Calu3 (cell line): ENCODE results near the gene EIF2B2. TPM values are rescaled to one million over a fixed set of nuclear protein-coding genes. Genes with fewer than 3 reads are reported as not detected.

ENCODE experiments used
- BruUV-seq: library from RNA; stranded (reverse); fragments of 400-500 nt; replicated peaks from 2 replicates; lab custom pipeline; 2021; lab: Mats Ljungman, UMichigan
- CTCF ChIA-PET: fragments of 300-600 bp; sonication (Branson Sonifier 250); formaldehyde crosslinking; loops from one replicate; lab custom pipeline; 2022; ENCODE audit warnings: antibody characterized with exemption; lab: Charles Lee
- DNase-seq: peaks from one replicate; pipeline ENCODE4 v3.0.0; 2022
- H3K27ac Mint-ChIP-seq: one replicate; pipeline ENCODE4 v1.8.0; 2022; ENCODE audit warnings: mixed read lengths; ENCODE audit not compliant: unreplicated experiment
- H3K27me3 Mint-ChIP-seq: one replicate; pipeline ENCODE4 v1.8.0; 2022; ENCODE audit warnings: mixed read lengths; ENCODE audit not compliant: unreplicated experiment
- H3K36me3 Mint-ChIP-seq: one replicate; pipeline ENCODE4 v1.8.0; 2022; ENCODE audit warnings: mild to moderate bottlenecking, moderate library complexity, mixed read lengths; ENCODE audit not compliant: insufficient read depth, unreplicated experiment
- H3K4me1 Mint-ChIP-seq: one replicate; pipeline ENCODE4 v1.8.0; 2022; ENCODE audit warnings: mild to moderate bottlenecking, low read depth, mixed read lengths; ENCODE audit not compliant: unreplicated experiment
- H3K4me3 Mint-ChIP-seq: one replicate; pipeline ENCODE4 v1.8.0; 2022; ENCODE audit warnings: mild to moderate bottlenecking, low read depth, moderate library complexity, mixed read lengths; ENCODE audit not compliant: unreplicated experiment
- H3K9me3 Mint-ChIP-seq: one replicate; pipeline ENCODE4 v1.8.0; 2022; ENCODE audit warnings: low read depth, mixed read lengths; ENCODE audit not compliant: unreplicated experiment
- intact Hi-C: fragments of 100-400 bp; cut with micrococcal nuclease; formaldehyde crosslinking; loops from one replicate; pipeline ENCODE4 v1.10.0; 2022; ENCODE audit not compliant: unreplicated experiment
- total RNA-seq: library from RNA; stranded (reverse); gene quantifications from 2 replicates; pipeline ENCODE4 v1.2.3, GENCODE V29; 2022
- TF ChIP-seq, protein P1 (sequence below): fragments of 200-600 bp; IDR thresholded peaks from one replicate; pipeline ENCODE4 v1.8.0; 2022; ENCODE audit warnings: antibody characterized with exemption; ENCODE audit not compliant: unreplicated experiment

EIF2B2 gene
- total RNA-seq, 1 experiment from 2014 or later, result 41.2 TPM

DNA sequence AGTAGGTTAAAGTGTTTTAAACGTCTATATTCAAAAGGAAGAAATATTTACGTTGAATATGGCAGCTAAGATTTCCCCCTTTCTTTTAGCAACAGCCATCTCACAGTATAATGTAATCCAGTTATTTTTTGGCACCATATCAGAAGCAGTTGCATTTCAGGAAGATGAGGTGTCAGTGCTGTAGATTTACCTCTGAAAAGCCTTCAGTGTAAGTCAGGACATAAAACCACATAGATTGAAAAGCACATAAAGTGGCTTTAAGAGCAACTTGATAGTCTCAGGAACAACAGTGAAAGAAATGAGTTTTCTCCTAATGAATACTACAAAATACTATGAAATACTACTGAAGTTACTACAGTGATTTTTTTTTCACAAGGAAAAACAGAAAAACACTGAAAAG lies 41.6 kb downstream of the EIF2B2 start:
- H3K36me3 Mint-ChIP-seq, result peaks cover 16% of the 10 kb centered on the region
- DNase-seq, result no peak
- intact Hi-C loops, result no loop called here
- TF ChIP-seq, protein P1, sequence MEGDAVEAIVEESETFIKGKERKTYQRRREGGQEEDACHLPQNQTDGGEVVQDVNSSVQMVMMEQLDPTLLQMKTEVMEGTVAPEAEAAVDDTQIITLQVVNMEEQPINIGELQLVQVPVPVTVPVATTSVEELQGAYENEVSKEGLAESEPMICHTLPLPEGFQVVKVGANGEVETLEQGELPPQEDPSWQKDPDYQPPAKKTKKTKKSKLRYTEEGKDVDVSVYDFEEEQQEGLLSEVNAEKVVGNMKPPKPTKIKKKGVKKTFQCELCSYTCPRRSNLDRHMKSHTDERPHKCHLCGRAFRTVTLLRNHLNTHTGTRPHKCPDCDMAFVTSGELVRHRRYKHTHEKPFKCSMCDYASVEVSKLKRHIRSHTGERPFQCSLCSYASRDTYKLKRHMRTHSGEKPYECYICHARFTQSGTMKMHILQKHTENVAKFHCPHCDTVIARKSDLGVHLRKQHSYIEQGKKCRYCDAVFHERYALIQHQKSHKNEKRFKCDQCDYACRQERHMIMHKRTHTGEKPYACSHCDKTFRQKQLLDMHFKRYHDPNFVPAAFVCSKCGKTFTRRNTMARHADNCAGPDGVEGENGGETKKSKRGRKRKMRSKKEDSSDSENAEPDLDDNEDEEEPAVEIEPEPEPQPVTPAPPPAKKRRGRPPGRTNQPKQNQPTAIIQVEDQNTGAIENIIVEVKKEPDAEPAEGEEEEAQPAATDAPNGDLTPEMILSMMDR, result no peak
- H3K27ac Mint-ChIP-seq, result no peak overlapping the region
- H3K4me3 Mint-ChIP-seq, result no peak overlapping the region
- H3K4me1 Mint-ChIP-seq, result peaks cover 39% of the 10 kb centered on the region
- no TSS peak for BruUV-seq
- CTCF ChIA-PET, result no interaction called here
- H3K27me3 Mint-ChIP-seq, result no peaks in the 10 kb centered on the region
- no peaks in the 10 kb centered on the region for H3K9me3 Mint-ChIP-seq

- no peak overlapping the region for H3K27ac Mint-ChIP-seq
- H3K27me3 Mint-ChIP-seq, result no peaks in the 10 kb centered on the region
- BruUV-seq, result no TSS peak
- peaks cover 15% of the 10 kb centered on the region for H3K36me3 Mint-ChIP-seq
- no peak for DNase-seq
- no peak overlapping the region for H3K4me3 Mint-ChIP-seq
- no peaks in the 10 kb centered on the region for H3K9me3 Mint-ChIP-seq
- intact Hi-C loops, result no loop called here
- TF ChIP-seq, protein P1, result no peak
- H3K4me1 Mint-ChIP-seq, result peaks cover 39% of the 10 kb centered on the region
- CTCF ChIA-PET, result no interaction called here
Measured at GRCh38 chr14:75044752-75045151, 42.0 kb downstream of the EIF2B2 start.

GRCh38 chr14:75046275-75046674 lies 43.6 kb downstream of the EIF2B2 start:
- Mint-ChIP-seq H3K27me3 (no peaks in the 10 kb centered on the region), H3K27ac (no peak overlapping the region), H3K4me1 (peaks cover 29% of the 10 kb centered on the region), H3K4me3 (no peak overlapping the region), H3K9me3 (no peaks in the 10 kb centered on the region), H3K36me3 (peaks cover 20% of the 10 kb centered on the region)
- TF ChIP-seq, protein P1, result no peak
- DNase-seq, result no peak
- CTCF ChIA-PET, result no interaction called here
- intact Hi-C loops, result no loop called here
- BruUV-seq, result no TSS peak

GRCh38 chr14:75046899-75047298 lies 44.2 kb downstream of the EIF2B2 start:
- H3K27ac Mint-ChIP-seq, result no peak overlapping the region
- H3K27me3 Mint-ChIP-seq, result no peaks in the 10 kb centered on the region
- CTCF ChIA-PET, result no interaction called here

More at GRCh38 chr14:75046899-75047298, 44.2 kb downstream of the EIF2B2 start:
- peaks cover 22% of the 10 kb centered on the region for H3K36me3 Mint-ChIP-seq
- no peak overlapping the region for H3K4me3 Mint-ChIP-seq
- DNase-seq, result no peak
- intact Hi-C loops, result no loop called here
- BruUV-seq, result no TSS peak
- H3K9me3 Mint-ChIP-seq, result no peaks in the 10 kb centered on the region
- TF ChIP-seq, protein P1, result no peak
- H3K4me1 Mint-ChIP-seq, result peaks cover 24% of the 10 kb centered on the region
